Activated CD8-positive, alpha-beta memory T cell treated with anti-CD3 and anti-CD28 coated beads for 24 hours (primary cell): Measurements from ENCODE around the gene DPF1.
A peak's percentile ranks its signal among the peaks of the same experiment; 100 is the strongest.
"Not testable (repeated sequence)": the region's sequence is repeated elsewhere in the genome, so short reads cannot be mapped to it uniquely, and the experiment has no call there.

Experiments used
- DNase-seq: peaks from one replicate; pipeline ENCODE4 v3.0.0-alpha.2; 2020

The DPF1 gene

DNA sequence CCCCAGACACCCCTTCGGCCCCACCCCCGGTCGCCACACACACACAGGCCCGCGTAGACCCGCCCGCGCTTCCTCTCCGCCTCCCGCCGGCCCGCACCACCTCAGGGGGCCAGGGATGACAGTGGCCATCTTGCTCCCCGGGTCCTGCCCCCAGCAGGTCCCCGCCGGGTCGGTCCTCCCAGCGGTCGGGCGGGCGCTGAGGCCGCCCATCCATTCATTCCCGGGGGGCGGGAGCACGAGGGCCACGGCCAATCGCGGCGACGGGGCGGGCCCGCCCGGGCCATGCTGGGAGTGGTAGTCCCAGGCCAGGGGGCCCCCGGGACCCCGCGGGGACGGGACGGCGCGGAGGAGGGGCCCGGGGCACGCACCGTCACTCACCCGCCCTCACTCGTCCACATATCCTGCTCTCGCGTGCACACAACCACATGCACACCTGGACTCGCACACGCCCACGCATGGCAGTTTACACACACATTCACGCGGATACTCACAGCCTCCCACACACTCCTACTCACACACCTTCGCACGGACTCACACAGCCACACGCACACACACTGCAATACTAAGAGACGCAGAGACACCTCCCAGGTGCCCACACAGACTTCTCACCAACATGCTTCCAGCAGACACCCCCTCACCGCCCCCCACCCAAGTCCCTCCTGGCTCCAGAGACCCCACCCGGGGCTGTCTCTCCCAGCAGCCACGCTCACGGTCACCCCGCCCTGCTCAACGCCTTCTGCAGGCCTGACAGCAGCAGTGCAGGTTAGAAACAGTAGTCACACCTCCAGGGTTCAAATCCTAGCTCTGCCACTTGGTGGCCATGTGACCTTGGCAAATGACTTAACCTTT, at the start of gene DPF1:
TSS of gene DPF1 (minus strand) at position 209 of the 849 bp plus-strand sequence. CDS start at position 129, 80 bp downstream.
- peak; percentile 84 for DNase-seq

DNA sequence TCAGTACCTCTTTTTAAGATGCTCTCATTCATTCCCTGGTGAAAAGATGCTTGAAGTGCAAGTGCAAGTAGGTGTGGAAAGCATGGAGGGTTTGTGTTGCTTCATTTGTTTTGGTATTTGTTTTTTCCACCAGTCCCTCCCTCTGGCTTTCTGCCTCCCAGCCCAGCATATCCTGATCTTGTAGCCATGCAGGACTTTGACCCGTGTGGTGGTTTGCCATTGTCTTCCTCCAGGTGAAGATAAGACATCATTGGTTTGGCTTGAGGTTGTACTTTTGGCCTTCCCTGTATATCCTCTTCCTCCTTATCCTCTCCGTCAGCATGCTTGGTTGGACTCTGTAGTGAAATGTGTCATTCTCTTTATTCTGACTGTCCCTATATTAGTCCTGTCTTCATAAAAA, 49.5 kb upstream of the DPF1 start:
- DNase-seq, result no peak

DNA sequence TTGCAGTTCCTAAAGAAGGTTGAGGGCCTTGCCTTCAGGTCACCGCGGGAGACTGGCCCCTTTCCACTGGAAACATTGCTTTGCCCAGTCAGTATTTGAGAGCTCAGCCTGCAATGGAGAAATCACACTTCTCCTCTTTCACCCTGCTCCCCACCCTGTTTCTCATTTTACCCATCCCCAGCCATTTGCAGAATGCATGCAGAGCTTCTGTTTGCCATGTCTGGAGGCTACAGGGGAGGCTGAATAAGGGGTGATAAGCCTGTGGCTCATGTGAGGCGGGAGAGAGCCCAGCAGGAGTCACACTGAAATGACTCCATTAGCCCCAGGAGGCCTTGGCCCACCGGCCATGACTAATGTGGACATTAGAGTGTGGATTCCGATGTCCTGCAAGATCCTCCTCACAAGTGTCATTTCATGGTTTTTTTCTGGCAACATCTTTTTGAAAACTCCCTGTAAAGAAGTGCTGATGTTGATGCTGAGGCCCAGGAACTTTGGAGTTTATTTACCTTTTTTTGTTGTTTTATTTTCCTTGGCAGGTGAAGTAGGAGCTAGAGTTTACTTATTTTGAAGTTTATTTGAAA, 46.7 kb upstream of the DPF1 start:
- no peak for DNase-seq

DNA sequence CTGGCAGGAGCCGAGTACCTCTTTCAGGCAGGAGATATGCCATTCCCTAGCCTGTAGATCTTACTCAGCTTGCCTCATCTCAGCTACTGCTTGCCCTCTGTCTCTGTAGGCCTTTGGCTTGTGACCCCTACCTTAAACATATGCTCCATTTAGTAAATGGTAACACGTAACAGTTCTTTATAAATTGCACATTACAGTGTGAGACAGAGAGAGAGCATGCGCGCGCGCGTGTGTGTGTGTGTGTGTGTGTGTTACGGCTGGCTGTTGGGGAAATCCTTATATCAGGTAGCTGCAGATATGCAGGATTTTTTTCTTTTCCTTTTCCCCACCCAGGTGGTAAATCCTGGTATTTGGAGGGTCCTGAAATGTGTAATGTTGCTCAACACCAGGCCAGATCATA, 44.5 kb upstream of the DPF1 start:
- no peak for DNase-seq

DNA sequence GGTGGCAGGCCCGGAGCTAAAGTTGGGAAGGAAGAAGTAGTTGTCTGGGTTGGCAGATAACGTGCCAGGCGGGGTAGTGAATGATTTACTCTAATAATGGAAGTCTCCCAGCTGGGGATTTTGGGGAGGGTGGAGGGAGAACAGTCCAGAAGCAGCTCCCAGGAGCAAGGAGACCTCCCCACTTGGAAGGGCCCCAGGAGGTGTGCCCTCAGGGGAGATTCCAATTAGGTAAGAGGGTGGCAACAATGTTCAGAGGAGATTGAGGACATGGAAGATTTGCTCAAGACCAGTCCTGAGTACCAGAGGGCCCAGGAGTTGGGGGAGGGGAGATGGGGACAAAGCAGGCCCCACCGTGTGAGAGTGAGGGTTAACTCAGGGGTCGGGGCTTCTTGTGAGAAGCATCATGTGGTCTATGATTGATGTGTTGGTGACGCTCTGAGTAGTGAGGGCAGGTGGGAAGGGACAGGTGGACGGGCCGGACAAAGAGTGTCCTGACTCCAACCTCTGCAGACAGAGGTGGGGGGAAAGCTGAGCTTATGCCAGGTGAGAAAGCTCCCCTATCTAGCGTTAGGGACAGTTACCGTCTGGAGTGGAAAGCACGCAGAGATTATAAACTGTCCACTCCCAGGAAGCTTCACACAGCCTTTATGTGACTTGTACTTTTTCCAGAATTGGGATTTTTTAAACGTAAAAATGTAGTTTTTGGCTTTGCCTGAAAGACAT, 43.9 kb upstream of the DPF1 start:
- DNase-seq, result no peak

DNA sequence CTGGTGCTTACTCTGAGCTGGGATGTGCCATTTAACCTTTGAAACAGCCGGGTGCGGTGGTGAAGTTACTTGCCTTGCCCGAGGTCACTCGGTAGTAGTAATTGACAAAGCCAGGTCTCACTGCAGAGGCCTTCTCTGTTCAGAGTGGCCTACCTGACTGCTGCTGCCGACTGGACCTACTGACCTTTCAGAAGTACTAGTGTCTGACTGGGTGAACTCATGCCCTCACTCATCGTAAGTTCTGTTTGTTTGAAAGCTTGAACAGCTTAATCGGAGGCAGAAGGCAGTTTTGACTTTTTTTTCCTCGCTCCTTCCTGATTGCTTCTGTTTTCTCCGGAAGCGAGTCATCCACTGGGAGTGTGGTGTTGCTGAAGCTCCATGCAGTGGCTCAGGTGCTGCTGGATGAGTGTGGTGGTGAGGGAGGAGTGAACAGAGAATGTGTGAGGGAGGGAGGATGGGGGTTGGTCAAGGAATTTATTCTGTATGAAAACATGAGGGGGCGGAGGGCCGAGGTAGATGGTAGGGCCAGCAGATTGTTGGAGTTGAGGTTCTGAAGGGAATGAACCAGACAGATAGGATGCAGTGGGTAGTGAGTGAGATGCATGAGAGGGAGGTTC, 43.1 kb upstream of the DPF1 start:
- DNase-seq, result no peak

DNA sequence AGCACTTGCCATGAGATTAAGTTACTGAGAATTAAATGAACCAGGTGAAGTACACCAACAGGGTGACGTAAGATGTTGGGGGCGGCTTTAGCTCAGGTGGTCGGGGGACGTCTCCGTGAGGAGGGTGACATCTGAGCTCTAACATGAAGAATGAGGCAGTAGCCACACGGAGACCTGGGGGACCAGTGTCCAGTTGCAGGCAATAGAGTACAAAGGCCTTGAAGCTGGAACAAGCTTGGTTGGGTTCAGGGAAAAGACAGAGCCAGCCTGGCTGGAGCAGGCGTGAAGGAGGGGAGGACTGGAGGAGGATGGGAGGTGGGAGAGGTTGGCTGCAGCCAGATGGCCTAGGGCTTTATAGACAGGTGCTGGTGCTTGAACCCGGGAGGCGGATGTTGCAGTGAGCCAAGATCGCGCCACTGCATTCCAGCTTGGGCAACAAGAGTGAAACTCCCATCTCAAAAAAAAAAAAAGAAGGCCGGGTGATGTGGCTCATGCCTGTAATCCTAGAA, 42.0 kb upstream of the DPF1 start:
- DNase-seq, result no peak

DNA sequence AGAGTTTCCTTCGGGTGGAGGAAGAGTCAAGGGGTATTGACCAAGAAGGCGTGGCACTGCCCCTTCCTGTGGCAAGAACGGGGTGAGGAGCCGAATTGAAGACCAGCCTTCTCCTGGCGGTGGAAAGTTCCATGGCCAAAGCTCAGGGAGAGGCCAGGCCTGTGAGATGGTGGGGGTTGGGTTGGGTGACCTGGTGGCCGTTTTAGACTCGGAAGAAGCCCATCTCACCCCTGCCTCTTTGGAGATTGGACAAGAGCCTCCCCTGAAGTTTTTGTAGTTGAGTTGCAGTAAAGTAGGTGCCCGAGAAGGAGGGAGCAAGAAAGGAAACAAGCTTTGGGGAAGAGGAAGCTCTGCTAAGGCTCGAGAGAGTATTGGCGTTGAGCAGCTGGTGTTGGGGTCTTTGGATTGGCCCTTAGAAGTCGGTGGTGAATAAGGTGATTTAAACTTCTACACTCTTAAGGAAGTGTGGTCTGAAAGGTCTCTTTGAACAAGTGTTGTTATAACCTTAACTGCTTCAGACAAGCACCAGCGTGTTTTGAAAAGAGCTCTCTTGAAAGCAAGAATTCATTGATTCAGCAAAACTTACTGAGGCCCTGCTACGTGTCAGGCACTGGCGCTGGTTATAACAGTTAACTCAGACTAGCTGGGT, 41.3 kb upstream of the DPF1 start:
- peak; percentile 62 for DNase-seq

DNA sequence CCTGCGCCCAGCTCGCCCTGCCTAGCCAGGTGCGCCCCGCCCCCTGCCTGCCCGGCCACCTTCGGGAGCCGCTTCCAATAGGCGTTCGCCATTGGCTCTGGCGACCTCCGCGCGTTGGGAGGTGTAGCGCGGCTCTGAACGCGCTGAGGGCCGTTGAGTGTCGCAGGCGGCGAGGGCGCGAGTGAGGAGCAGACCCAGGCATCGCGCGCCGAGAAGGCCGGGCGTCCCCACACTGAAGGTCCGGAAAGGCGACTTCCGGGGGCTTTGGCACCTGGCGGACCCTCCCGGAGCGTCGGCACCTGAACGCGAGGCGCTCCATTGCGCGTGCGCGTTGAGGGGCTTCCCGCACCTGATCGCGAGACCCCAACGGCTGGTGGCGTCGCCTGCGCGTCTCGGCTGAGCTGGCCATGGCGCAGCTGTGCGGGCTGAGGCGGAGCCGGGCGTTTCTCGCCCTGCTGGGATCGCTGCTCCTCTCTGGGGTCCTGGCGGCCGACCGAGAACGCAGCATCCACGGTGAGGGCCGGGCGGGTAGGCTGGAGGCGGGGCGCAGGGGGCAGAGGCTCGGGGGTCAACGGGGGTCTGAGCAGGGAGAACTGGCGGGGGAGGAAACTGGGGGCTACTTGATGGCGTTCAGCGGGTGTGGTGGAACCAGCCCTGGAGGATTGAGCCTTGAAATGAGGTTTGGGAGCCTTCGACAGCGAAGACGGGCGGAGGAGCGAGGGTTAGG, 40.6 kb upstream of the DPF1 start, which contains the start of gene SPINT2:
TSS of gene SPINT2 (plus strand) at position 88 of the 727 bp plus-strand sequence. CDS start at position 408, 320 bp downstream.
- peak; percentile 84 for DNase-seq

DNA sequence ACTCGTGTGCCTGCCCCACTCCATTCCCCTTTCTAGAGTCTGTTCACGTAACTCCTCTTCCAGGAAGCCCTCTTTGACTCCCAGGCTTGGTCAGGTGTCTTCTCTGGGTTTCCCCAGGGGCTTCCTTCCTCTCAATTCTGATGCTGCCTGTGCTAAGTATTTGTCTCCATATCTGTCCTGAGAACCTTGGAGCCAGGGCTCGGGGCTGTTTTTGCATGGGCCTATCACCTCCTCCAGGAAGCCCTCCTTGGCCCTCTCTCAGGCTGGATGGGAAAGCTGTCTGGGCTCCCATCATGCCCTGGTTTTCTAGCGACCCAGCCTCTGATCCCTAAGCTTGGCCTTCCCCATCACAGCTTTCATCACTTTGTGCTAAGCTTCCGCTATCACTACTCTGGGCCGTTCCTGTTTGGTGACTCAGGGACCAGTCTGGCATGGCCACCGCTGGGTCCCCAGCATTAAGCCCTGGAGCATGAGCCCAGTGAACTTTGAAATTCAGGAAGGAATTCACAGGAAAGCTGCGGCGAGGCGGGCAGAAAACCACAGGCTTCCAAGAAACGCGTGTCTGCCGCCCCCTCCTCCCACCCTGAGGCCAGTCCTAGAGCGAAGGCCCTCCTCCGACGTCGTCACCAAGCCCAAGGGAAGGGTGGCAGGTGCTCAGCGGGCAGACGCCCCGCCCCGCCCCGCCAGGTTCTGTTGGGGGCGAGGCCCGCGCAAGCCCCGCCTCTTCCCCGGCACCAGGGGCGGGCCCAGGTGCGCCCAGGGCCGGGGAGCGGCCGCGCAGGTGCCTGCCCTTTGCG, 39.9 kb upstream of the DPF1 start:
- DNase-seq, result no peak

DNA sequence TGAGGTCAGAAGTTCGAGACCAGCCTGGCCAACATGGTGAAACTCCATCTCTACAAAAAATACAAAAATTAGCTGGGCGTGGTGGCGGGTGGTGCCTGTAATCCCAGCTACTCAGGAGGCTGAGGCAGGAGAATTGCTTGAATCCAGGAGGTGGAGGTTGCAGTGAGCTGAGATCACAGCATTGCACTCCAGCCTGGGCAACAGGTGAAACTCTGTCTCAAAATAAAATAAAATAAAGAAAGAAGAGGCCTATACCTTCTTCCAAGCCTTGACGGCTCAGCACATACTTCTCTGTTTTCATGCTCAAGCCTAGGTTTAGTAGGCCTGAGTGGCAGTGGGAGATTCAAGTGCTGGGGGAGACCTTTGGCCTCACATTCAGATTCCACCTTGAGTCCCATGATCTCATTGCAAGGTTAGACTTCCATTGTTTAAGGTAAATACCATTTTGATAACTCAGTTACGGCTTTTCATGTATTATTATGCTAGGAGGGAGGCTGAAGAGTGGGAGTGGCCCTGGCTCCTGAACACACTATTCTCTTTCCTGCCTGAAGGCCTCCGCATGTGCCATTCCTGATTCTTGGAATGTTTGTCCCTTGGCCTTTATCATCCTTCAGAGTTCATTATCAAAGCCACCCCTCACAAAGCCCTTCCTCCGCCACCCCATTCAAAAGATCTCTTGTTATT, 38.7 kb upstream of the DPF1 start:
- no peak for DNase-seq

DNA sequence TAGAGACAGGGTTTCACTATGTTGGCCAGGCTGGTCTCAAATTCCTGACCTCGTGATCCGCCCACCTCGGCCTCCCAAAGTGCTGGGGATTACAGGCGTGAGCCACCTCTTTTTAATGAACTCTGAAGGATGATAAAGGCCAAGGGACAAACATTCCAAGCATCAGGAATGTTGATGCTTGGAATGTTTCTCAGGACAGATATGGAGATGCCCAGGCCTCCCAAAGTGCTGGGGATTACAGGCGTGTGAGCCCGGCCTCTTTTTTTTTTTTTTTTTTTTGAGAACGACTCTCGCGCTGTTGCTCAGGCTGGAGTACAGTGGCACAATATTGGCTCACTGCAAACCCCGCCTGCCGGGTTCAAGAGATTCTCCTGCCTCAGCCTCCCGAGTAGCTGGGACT, 37.9 kb upstream of the DPF1 start:
- DNase-seq, result not testable (repeated sequence)

DNA sequence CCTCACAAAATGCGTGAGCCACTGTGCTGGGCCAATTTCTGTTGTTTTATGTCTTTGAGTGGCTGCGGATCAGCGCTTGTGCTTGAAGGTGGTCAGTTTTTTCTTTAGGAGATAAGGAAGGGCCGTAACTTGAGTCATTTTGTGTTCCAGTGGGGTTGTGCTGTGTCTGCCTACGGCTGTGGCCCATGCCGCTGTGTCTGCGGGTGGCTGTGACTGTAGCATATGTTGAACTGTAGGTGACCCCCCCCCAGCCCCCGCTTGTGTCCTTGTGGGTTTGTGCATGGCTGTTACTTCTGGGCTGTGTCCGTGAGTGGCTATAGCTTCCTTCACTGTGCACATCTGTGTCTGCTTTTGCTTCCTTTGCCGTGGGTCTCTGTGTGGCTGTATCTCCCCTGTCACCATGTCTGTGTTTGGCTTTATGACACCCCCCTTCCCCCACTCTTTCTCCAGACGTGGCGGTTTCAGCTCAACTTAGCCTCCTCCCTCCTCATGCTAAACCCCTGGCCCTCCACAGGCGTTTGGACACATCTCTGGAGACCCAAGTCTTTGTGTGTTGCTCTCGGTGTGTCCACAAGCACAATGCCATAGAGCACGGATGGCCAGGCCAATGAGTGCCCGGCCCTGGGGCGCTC, 31.5 kb upstream of the DPF1 start:
- DNase-seq, result no peak

DNA sequence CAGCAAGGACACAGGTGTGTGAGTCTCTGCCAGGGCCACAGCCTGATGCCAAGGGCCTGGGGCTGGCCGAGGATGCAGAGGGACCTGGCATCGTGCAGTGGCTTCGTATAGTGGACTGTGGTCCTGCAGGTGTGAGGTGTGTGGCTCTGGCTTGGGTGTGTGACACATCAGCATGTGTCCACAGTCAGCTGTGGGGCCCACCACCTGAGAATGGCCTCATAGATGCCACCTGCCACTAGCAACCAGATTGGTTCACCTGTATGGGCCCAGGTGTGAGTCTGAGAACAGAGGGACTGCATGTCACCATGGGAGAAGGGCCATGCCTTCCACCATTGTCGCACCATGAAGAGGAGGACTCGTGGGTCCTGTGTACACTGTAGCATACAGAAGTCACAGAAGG, 29.8 kb upstream of the DPF1 start:
- no peak for DNase-seq

DNA sequence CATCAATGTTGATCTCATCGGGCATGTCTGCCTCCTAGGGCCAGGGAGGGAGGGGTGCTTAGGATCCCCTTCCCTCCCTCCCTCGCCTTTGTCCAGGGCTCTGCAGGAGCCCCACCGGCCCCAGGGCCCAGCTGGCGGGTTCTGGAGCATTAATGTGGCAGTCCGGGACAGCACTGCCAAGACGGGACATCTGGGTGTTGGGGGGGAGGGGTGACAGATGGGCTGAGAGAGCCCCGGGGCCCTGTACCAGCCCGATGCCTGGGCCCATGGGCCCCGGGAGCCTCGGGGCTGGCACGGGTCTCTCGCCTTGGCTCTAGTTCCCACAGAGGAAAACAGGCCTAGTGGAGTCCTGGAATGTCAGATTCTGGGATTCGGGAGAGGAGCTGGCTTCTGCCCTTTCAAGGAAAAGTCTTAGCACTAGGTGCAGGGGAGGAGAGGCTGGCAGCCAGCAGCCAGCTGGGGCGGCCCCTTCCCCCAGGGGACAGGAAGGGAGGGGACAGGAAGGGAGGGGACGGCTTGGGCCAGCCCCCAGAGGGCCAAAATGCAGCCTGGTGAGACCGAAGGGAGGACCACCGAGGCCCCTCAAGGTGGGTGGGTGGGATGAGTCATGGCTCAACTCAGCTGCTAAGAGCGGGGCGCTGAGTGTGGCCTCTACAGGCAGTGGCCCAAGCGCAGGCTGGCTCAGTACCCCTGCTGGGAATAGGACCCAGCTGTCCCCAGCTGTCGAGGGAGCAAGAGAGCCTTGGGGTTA, 29.1 kb upstream of the DPF1 start:
- no peak for DNase-seq

DNA sequence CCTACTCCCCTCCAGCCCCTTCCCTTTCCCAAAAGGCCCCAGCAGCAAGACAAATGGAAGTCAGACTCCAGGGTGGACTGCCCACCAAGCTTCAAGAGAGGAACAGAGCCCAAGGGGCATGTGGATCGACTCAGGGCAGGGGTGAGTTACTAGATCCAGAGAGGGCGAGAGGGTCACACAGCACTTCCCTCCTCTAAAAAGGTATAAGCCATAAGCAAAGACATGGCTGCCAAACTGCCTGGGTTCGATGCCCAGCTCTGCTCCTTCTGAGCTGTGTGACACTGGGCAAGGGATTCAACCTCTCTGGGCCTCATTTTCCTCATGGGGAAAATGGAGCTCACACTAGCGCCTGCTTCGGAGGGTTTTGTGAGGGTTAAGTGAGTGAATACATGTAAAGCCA, 28.4 kb upstream of the DPF1 start:
- DNase-seq, result no peak

DNA sequence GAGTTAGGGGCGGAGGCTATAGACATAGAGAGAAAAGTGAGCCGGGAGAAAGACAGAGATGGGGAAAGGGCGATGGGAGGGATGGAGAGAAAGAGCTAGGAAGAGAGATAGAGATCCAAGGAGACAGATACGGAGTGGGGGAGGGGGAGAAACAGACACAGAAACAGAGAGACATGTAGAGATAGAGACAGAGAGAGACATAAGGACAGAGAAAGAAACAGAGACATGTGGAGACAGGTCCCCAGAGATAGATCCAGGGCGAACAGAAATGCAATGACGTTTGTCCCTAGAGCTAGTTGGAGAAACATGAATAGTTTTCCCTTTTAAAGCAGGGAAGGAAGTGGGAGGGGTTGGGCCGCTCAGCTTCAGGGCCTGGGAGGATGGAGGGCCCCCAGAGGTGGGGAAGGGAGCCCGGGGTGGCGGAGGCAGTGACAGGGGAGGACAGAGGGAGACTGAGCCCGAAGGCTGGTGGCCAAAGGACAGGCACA, 27.6 kb upstream of the DPF1 start:
- no peak for DNase-seq

DNA sequence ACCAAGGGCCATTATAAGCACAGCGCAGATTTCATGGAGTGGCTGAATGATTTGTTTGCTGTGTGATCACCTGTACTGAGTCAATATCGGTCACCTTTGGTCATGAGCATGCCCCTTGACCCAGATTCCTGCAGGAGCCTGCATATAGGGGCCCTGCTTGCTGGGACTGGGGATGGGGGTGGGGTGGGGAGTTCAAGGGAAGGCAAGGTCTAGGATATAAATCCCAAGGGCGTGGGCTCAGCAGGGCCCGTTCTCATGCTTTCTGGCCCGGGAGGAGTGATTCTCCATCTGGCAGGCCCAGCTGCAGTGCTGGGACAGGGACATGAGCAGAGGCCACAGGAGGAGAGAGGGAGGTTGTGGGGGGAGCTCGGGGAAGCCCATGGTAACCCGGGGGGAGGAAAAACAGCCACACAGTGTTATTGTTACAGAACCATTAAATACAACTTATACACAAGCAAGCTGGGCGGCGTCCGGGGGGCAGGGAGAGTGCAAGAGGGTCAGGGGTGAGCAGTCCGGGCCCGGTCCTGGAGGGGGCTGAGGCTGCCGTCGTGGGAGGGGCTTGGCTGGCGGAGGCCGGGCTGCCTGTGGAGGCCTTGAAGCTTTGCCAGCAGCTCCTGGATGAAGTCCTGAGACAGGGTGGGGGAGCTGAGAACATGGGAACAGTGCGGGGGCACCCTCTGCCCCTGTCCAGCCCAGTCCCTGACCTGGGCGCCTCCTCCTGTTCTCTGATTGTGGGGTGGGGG, 27.0 kb upstream of the DPF1 start:
- DNase-seq, result no peak
